DMS 273 (cell line): ENCODE data around the gene ASB13.

Experiments used
- DNase-seq: peaks from one replicate; lab custom pipeline; 2025; ENCODE audit not compliant: unreplicated experiment; lab: John Stamatoyannopoulos, UW

The ASB13 gene, protein sequence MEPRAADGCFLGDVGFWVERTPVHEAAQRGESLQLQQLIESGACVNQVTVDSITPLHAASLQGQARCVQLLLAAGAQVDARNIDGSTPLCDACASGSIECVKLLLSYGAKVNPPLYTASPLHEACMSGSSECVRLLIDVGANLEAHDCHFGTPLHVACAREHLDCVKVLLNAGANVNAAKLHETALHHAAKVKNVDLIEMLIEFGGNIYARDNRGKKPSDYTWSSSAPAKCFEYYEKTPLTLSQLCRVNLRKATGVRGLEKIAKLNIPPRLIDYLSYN

DNA sequence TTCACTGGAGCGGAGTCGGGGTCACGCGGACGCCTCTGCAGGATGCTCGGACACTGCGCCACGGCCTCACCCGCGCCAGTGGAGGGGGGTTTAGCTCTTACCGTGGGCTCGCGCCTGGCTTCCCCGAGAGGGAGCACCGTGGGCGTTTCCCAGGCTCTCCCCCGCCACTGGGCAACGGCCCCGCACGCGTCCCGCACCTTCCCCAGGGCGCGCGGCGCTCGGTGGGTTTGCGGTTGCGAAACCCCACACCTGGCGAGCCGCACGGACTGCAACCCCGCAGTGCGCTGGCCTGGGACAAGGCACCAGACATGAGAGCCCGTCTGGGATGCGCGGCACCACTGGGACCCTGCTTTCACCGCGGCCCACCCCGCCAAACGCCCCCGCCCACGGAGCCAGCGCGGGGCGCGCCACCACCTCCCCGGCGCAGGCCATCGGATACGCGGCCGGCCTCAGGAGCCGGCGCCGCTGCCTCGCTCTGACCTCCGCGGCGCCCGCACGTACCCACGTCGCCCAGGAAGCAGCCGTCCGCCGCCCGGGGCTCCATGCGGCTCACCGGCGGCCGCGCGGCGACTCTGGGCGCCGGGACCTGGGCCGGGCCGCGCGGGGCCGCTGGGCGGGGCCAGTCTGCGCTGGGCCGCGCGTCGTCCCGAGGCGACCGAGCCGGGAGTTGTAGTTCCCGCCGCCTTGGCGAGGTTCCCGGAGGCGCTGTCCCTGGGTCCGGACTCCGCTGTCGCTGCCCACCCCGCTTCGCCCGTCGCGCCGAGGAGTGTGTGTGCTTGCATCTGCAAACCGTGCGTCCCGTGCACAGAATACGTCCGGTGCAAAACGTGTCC lies at the start of gene ASB13:
Gene ASB13 (minus strand): TSS at position 588 of the 833 bp plus-strand sequence. CDS start 44 bp downstream, at position 544.
- DNase-seq = peak; percentile 80

DNA sequence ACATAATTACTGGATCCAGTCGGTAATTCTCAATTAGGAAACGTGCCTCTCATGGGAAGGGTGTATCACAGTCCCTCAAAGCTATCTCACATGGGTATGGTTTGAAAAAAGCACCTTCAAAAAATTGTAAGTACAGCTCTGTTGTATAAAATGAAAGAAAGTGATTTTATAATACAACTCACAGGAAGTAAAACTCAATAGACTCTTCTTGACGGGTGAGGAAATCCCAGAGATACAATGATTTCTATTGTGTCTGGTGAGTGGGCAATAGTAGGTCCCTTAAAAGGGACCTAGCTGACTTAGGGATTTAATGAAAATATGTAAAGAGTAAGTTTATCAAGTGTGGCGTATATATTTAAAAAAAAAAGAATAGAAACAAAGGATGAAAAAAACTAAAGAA lies 45.2 kb upstream of the ASB13 start:
- DNase-seq = no peak

DNA sequence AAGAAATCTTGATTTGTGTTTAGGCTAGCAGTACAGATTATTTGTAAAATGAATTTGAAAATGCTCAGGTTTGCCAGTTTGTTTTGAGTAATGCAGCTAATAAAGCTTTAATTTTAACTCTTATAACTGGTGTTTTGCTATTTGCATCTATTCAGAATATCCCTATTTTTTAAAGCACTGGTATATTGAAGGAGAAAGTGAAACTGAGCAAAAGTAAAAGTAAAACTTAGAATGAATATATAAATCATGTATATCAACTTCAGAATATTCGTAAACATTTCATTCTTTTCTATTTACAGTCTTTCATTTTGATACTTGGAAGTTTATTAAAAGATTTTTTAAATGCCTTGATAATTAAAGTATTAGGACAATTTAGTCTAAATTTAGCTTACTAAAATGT lies 44.5 kb upstream of the ASB13 start:
- DNase-seq = no peak

DNA sequence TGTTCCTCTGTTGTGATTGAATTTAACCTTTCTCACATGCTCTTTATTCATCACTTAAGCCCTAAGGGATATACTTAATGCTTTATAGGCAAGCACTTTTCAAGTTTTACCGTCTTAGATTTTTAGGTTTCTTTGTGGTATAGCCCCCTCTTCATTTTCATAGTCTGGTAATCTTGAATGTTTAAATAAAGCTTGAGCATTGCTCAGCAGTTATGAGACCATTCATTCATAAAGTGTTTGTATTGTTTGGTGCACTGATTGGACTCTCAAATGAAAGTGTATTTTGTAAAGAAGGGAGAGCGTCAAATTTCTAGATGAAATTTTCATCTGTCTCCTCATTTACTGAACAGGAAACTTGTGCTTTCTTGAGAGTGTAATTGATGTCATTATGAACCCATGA lies 43.5 kb upstream of the ASB13 start:
- DNase-seq = no peak

DNA sequence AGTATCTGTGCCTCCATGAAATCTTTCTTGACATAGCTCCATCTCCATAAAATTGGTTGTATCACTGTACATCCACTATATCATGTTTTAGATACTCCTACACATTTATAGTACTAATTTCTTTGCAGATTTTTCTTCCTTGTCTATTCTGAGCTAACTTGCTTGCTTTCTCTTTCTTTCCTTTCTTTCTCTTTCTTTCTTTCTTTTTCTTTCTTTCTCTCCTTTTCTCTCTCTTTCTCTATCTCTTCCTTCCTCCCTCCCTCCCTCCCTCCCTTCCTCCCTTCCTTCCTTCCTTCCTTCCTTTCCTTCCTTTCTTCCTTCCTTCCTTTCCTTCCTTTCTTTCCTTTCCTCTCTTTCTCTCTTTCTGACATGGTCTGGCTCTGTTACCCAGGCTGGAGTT lies 42.0 kb upstream of the ASB13 start:
- no peak for DNase-seq

DNA sequence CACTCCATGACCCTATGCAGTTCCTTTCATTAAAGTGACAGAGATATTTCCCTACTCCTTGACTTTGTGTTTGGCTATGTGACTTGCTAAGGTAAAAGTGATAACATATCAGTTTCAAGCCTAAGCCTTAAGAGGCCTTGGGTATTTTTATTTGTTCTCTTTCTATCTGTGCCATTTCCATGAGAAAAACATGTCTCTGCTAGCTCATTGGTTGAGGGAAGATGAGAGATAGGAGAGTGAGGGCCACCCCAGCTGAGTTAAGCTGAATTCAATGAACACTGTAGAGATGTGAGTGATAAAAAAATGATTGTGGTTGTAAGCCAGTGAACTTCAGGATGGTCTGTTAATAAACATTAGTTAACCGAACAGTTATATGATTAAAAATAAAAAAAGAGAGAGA lies 31.7 kb upstream of the ASB13 start:
- DNase-seq = no peak

DNA sequence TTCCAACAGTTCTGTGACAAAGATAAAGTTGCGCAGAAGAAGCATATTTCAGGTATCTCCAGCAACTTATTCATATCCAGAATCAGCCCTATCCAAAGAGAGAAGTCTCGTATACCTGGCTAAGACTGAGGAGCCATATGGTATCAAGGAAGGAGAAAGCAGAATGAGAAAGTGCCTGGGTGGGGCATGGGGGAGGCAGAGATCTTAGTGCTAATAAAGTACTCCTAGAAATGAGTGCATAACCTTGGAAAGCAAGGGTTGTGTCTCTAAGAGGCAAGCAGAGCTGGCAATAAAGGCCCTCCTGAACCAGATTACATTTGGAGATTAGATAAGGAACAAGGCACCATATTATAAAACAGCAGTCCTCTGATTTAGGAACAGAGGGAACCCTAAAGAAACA lies 30.9 kb upstream of the ASB13 start:
- no peak for DNase-seq

DNA sequence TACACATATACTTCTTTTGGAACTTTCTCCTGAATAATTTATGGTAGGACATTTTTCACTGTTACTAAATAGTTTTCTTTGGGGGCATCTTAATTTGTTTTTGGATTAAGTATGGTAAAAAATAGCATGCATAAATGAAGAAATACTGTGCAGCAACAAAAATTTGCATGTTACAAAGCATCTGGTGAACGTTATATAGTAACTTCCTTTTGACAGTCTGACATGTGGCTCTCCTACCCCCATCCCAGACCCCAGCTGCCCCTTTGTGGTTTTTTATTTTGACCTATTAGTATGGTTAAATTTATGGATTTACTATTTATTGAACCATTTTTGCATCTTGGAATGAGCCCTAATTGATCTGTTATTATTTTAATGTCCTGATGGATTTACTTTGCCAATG lies 28.2 kb upstream of the ASB13 start:
- DNase-seq = no peak

DNA sequence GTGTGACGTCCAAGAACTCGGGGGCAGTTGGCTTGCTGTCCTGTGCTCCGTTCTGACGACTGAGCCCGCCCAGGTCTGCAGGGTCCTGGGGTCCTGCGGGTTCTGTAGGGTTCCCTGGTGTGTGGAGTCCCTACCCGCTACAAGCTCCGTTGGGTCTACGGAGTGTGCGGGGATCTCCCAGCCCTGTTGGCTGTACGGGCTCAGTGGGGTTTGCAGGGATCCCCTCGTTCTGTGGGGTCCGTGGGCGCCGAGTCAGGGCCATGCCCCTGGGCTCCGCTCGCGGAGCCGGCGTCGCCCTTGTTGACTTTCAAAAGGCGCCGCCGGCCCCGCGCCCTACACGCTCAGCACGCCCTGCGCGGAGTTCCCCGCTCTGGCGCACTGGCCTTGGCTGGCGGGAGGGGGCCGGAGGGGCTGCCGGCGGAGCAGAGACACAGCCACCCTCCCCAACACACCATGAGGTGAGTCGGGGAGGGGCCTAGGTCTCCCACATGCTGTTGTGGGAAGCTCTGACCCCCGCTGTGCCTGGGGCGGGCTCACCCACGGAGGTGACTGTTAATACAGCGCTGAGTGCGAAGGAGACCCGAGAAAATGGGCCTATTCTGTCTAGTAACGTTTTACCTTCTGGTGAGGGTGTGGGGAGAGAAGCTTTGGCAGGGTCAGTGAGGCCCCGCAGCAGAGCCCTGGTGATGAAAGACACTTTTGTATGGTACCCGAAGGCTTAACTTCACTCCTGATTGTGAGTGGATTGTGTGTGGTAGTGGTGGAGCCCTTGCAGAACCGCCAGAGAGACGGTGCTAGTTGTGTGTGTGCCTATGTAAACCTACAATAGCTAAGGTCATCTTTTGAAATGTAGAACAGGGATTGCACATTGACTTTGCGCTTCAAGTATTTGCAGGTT lies 26.3 kb upstream of the ASB13 start:
- no peak for DNase-seq

DNA sequence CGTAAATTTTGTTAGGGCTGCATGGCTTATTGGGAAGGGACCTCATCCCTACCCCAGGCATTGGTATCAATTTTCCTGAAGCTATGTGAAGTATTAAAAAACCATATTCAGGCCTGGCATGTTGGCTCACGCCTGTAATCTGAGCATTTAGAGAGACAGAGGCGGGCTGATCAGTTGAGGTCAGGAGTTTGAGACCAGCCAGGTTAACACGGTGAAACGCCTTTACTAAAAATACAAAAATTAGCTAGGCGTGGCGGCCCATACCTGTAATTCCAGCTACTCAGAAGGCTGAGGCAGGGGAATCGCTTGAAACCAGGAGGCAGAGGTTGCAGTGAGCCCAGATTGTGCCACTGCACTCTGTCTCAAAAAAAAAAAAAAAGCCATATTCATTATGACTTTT lies 25.4 kb upstream of the ASB13 start:
- DNase-seq = no peak

DNA sequence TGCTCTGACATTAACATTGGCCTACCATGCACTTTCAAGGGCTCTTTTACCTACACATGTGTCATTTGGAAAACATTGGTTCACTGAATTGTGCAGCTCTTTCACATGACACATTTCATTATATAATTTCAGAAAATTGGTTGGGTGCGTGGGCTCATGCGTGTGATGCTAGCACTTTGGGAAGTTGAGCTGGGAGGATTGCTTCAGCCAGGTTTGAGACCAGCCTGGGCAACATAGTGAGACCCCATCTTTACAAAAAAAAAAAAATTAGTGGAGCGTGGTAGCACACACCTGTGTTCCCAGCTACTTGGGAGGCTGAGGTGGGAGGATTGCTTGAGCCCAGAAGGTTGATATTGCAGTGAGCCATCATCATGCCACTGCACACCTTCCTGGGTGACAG lies 22.2 kb upstream of the ASB13 start:
- no peak for DNase-seq

DNA sequence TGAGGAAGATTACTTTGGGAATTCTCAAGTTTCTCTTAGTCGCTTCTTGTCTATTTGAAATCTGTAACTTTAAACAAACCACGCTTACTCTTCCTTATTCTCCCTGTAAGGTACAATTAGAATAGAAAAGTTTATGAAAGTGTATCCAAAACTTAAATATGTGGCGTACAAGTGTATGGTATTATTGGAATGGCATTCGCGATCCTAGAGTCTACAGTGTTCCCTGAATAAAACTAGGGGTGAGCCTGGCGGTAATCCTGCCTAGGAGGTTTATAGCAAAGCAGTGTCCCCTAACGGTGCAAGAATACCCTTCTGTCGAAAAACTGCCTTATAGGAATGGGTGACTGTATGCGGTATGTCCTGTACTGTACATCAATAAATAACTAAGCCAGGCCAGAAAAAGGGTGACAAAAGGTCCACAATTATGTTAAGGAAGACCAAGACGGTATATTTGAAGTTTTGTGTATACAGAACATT lies 19.4 kb upstream of the ASB13 start:
- DNase-seq = peak; percentile 29

DNA sequence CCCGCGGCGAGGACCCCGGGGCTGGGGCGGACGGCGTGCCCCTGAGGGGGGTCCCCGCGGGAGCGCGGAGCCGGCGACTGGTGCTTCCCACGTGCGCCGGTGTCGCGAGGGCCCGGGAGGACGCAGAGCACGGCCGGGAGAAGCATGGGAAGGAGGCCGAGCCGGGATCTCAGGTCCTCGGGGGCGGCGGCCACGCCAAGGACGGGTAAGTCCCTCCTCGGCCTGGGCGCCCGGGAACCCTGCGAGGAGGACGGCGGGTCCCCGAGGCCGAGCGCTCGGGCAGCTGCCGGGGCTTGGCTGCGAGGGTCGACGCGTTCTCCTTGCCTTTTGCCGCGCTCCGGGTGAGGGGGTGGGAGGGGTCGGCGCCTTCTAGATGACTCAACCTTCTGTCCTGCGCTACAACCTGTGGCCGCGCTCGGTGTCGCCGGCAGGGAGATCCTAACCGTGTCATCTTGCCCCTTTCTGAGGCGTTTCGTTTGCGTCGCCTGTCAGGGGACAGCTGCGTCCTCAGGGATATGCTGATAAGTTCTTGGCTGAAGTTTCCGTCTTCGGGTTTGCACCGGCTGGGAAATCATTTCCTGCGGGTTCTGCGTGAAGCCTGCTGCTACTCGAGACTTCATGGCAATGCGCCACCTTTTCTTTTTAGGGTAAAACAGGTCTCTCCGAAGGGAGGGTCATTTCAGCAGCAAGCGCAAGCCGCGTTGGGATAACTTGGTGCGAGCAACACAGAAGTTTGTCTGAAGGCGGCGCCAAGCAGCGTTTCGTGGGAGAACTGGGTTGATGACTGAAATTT lies 18.8 kb upstream of the ASB13 start:
- peak; percentile 82 for DNase-seq

DNA sequence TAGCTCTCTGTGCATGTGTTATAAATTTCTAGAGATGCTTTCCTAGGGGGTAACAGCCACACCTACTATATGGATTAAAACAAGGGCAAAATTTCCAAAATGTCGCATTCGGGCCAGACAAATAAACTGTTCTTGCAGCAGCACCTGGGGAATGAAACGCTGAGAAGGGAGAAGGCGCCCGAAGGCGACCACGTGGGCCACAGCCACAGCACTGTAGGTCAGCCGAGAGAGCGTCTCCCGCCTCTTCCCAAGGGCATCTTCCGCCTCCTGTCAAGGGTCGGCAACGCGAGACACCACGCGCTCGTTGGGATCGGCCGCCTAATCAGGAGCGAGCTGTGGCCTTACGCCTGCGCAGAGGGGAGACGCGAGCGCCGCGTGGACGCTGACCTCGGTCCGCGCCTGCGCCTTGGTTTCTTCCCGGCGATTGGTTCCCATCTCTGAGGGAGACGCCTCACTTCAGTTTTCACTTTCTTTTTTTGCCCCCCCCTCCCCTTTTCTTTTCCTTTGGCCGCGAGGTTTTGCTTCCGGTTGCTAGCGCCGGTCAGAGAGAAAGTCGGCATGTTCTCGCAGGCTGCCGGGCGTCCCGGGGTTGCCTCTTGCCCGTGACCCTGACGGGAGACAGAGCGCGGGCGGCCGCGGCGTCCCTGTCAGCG lies 18.0 kb upstream of the ASB13 start, which contains the start of gene TASOR2:
Gene TASOR2 (plus strand): TSS at position 521 of the 653 bp plus-strand sequence. CDS start 35,805 bp downstream, outside the sequence.
- DNase-seq = peak; percentile 98

DNA sequence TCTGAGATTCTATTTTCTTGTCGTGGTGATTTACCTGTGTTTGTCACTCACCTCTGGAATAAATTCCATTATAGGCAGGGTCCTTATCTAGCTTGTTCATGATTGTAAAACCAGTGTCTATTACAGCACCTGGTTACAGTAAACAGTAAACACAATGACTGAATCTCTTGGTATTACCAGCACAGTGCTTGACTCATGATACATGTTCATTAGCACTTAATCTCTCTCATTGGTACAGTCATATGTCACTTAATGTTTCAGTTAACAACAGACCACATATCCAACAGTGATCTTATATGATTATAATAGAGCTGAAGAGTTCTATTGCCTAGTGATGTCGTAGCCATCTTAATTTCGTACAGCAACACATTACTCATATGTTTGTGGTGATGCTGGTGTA lies 16.7 kb upstream of the ASB13 start:
- DNase-seq = no peak

DNA sequence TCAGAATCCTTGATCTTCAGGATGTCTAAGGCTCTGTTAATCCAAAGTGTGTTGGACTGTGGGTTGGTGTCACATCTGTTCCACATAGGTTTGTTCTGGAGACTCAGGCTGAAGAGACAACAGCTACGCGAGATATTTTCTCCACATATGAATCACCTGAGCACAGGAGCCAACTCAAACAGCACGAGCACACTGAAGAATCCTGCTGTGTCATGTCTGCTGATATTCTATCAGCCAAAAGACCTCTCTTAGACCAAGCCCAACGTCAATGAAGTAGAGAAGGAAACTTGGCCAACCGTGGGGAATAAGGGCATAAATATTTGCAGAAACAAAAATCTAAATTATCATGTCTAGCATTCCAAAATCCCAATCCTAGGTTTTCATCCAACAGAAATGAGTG lies 15.5 kb upstream of the ASB13 start:
- DNase-seq = no peak

DNA sequence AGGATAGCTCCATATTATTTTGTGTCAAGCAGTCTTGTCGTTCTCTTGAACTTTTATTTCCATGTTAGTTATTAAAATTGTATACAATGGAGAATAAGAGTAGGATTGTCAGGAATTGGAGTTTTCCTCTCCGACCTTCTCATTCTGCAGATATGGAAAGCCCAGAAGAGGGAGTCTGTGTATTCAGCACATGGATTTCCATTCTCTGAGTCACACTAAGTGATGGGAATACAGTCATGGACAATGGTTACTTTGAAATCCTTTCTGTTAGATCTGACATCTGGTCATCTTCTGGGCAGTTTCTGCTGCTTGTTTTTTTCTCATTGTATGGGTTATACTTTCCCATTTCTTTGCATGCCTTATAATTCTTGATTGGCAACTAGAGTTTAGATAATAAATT lies 13.2 kb upstream of the ASB13 start:
- DNase-seq = no peak

DNA sequence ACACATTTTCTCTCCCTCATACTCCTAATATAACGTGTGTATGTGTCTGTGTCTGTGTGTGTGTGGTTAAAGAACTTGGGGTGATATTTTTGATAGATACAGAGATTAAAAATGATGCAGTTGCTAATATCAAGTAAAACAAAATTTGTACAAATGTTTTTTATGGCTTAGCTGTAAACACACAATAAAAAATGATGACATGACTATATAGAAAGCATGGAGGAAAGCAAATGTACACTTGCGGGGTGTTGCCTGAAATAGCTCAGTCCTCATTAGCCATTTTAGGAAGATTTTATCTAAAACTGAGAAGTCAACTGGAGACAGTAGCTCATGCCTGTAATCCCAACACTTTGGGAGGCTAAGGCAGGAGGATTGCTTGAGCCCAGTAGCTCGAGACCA lies 12.6 kb upstream of the ASB13 start:
- DNase-seq = no peak

DNA sequence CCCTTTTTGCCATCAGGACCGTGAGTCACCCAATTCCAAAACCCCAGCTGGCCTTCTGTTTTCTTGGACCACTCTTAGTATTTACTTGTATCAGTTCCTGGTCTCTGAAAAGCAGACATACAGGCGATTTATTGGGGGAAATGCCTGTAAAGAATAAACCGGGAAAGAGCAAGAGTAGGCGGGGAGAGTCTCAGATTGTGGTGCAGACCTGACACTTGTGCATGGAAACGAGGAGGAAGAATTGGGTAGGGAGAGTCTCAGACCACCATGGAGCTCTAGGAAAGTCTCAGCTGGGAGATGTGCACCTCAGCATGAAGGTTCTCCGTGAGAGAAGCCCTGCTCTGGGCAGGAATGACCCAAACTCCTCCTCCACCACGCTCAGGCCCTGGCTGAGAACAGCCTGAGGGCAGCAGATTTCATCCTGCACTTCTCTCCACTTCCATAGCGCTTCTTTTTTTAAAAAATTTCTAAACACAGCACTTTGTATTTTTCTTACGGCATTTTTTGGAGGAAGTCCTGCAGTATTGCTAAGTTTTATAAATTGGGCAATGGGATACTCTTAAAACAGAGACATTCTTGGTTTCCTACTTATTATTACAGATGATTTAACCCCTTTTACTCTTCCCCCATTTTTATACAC lies 12.1 kb upstream of the ASB13 start:
- DNase-seq = no peak
